NCI-H1694 treated with DMSO at 0.1 percent for 48 hours (cell line): ENCODE data around the gene GRPEL2.

ENCODE experiments used
- DNase-seq: peaks from one replicate; lab custom pipeline; 2025; lab: John Stamatoyannopoulos, UW

Gene GRPEL2

GRCh38 chr5:149319174-149319573 is 26.1 kb upstream of the GRPEL2 start:
- DNase-seq, result no peak

GRCh38 chr5:149320791-149321330 is 24.4 kb upstream of the GRPEL2 start:
- peak; percentile 83 for DNase-seq

GRCh38 chr5:149322518-149322917 is 22.8 kb upstream of the GRPEL2 start:
- DNase-seq, result no peak

DNA sequence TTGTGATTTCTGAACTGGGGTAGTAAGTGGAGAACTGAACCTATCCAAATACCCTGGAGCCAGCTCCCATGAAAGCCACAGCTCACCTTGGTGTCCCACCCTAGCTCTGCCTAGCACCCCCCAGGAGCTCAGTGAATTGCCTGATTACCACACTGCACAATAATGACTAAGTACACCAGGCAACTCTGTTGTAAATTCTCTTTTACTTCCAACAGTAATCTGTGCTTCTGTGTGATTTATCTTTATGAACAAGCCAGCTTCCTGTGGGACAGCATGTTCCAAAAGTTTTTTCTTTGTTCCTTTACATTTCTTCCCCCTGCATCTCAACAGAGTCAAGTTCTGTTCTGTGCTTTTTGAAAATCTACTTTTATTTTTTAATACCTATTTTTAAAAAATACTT is 22.1 kb upstream of the GRPEL2 start:
- DNase-seq, result no peak

DNA sequence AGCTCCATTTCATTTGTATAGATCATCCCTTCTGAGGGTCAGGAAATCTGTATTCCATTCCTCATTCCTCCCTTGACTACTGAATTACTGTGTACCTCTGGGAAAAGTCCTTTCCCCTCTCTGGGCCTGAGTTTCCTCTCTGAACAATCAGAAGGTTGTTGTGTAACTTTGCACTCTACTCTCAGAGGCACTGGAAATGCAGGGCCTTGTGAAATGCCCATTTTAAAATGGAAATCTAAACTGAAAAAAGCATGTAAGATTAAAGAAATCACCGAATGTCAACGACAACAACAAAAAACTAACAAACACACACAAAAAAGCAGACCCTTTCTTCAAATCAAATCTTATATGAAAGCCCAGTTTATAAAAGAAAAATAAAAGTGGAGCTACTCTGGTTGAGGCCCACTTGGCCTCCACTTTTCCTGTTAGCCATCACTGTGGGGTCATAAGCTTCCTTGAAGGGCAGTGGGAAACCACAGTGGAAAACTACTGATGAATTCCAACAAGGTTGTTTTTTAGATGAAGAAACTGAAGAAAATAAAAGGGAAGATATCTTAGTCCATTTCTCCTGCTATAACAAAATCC is 21.6 kb upstream of the GRPEL2 start:
- DNase-seq, result no peak

DNA sequence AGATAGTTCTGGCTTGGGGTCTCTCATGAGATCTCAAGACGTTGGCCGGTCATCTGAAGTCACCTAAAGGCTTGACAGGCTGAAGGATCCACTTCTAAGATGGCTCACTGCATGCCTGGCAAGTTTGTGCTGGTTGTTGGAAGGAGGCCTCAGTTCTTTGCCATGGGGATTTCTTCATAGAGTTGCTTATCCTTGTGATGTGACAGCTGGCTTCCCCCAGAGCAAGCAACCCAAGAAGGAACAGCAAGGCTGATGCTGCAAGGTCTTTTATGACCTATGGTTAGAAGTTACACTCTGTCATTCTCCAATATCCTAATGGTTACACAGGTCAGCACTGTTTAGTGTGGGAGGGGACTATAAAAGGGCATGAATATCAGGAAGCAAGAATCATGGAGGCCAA is 20.7 kb upstream of the GRPEL2 start:
- no peak for DNase-seq

- no peak for DNase-seq
Observed at GRCh38 chr5:149325166-149325735, 20.0 kb upstream of the GRPEL2 start.

DNA sequence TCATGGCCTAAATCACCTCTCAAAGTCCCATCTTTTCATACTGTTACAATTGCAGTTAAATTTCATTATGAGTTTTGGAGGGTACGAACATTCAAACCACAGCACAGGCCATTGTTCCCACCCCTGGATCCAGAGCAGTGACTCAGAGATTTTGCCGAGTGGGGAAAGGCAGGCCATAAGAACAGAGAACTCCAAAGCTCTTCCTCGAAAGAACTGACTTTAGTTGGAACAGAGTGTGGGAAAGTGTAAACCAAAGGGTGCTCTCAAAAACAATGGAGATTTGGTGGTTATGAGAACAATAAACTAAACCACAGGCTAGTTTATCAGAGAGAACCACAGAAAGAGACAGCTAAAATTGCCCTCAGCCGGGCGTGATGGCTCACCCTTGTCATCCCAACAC is 19.4 kb upstream of the GRPEL2 start:
- DNase-seq, result no peak

DNA sequence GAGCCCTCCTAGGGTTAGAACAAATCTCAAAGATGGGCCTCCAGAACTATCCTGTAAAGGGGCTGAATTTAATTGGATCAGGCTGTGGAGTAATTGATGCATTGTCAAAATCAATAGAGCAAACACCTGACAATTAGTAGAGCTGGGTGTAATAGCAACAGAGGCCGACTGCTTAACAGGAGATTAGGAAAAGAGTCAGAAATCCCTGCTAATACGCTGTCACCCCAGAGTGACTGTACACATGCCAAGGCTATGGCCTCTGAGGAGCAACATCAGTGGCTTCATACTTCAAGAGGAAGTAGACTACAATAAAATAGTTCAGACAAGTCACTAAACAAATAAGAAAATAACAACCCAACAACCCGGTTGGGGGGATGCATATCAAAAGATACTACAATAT is 18.7 kb upstream of the GRPEL2 start:
- no peak for DNase-seq

DNA sequence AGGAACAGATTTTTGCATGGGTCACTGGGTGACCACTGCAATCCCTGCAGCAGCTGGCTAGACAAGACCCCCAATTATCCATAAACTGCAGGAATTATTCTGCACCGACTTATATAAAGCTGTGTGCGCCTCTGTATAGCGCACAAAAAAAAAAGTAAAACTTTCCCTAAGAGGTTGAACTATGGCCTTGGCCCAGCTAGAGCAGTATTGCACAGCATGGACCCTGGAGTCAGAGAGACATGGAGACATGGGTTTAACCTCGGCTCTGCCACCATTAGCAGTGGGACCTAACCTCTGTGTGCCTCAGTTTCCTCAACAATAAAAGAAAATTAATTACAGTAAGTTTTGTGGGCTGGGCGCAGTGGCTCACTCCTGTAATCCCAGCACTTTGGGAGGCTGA is 17.1 kb upstream of the GRPEL2 start:
- no peak for DNase-seq

DNA sequence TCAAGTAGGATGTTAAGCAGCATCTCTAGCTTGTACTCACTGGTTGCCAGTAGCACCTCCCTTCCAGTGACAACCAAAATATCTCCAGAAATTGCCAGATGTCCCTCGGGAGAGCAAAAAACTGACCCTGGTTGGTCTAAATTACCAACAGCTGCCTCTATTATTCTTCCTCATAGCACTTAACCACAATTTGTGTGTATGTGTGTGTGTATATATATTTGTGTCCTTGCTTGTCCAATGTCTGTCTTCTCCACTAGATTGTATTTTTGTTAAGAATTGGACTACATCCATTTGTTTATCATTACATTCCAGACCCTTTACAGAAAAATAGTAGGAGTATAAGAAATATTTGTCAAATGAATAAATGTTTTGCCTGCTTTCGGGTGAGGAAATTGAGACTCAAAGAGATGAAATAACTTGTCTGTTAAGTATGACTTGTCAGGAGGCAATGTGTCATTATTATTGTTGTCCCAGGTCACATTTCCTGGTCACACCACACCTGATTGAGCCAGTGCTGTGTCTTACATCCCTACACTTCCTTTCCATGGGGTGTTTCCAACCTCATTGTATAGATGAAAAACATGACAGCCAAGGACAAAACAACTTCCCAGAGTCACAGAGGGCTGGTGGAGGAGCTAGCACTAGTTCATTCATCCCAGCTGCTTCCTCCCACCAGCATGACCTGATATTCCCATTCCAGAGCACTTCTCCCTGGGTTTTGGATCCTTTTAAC is 11.4 kb upstream of the GRPEL2 start:
- no peak for DNase-seq

- DNase-seq, result peak; percentile 75
Observed at GRCh38 chr5:149337736-149338135, 7.6 kb upstream of the GRPEL2 start.

DNA sequence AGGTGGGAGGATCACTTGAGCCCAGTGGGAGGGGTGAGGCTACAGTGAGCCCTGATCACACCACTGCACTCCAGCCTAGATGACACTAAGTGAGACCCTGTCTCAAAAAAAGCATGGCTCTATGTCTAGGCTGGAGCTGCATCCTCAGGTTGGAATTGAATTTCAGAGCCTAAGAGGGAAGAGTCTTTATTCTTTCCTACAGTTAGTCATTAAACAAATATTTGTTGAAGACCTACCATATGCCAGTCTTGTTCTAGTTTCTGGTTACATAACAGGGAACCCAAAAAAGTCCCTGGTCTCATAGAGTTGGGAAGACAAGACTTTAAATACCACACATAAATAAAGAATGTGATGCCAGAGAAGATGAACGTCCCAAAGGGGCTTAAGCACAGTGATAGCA is 6.9 kb upstream of the GRPEL2 start:
- DNase-seq, result peak; percentile 22

DNA sequence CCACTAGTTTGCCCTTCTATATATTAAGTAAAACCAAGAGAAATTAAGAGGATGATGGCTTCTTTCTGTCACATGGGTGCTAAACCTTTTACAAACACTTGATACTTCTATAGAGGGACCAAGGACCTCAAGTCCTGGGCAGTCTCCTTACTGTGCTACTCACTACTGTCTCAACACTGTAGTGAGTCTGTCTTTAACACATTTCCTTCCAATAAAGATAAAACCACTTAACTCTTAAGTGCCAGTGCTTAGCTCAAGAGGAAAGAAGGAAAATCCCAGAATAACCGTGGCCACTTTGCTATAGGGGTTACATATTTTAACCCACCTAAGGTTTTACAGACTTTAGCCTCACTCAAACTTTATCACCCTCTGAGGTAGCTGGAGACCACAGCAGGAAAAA is 4.4 kb upstream of the GRPEL2 start:
- no peak for DNase-seq

DNA sequence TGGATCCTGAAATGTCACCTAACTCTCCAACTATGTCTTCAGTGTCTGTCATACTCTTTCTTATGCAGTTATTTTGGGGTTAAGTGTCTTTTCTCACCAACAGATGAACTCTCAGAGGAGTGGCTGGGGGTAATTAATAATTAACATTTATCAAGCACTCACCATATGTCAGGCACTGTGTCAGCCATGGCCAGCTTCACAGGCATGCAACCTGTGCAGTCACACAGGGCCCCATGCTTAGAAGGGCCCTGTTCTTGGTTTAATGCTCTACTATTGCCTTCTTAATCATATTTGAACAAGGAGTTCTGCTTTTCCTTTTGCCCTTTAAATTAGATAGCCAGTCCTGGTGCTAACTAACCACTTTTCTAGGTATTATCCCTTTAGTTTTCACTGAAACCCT is 3.4 kb upstream of the GRPEL2 start:
- DNase-seq, result peak; percentile 39

GRCh38 chr5:149344151-149344550 is 1.1 kb upstream of the GRPEL2 start:
- DNase-seq, result no peak

- no peak for DNase-seq
Observed at GRCh38 chr5:149345892-149346222, 558 bp downstream of the GRPEL2 start.

DNA sequence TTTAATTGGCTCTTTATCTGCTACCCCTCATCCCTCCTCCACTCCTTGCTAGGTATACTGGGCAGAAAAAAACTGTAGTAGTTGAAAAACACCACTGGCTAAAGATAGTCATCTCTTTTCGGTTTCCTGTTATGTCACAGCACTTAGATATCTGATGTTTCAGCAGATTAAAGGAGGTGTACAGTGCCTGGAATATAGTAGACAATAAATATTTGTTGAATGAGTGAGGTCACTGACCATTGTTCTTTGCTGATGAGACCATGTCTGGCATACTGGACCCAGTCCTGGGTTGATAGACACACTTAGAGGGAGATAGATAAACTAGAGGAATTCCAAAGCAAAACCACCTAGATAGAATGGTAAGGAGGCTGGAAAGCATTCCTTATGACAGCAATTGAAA is 3.2 kb downstream of the GRPEL2 start:
- DNase-seq, result no peak

DNA sequence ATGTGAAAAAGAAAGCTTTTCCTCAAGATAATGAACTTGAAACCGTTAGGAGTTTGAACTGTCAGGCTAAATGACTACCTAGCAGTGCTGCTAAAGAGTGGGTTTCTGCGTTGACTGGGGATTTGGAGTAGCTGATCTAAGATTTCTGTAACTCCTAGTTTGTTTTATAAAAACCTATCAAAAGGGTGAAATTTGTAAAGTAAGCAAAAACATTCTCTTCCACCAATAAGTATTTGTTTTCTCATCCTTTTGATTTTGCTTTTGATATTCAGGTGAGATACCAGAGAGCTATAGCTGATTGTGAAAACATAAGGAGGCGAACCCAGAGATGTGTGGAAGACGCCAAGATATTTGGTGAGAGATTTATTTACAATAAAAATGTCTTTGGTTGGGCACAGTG is 4.1 kb downstream of the GRPEL2 start:
- DNase-seq, result no peak

GRCh38 chr5:149352169-149352568 is 6.9 kb downstream of the GRPEL2 start:
- no peak for DNase-seq

DNA sequence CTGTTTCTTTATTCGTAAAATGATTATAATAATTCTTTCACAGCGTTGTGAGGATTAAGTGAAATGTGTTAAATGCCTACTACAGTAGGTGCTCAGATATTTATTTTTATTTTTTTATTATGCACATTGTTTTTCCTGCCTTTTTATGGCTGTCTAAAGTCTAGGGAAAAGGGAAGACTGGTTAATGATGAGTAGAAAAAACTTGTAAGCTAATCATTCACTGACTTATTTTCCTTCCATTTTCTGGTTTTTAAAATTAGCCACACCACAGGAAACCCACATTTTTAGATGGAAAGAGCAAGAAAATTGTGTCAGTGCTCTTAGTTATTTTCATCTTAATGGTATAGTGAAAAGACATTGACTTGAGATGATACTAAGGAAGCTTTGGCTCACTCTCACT is 8.6 kb downstream of the GRPEL2 start:
- no peak for DNase-seq

- no peak for DNase-seq
Observed at GRCh38 chr5:149355688-149356087, 10.4 kb downstream of the GRPEL2 start.

GRCh38 chr5:149356391-149356790 is 11.1 kb downstream of the GRPEL2 start:
- no peak for DNase-seq
